NCI-H2029 treated with DMSO at 0.1 percent for 48 hours (cell line): Measurements from ENCODE around the gene NVL.
A peak's percentile ranks its signal among the peaks of the same experiment; 100 is the strongest.
"Not testable (repeated sequence)": the region's sequence is repeated elsewhere in the genome, so short reads cannot be mapped to it uniquely, and the experiment has no call there.

Experiments
- DNase-seq: peaks from one replicate; lab custom pipeline; 2025; lab: John Stamatoyannopoulos, UW

Gene NVL

DNA sequence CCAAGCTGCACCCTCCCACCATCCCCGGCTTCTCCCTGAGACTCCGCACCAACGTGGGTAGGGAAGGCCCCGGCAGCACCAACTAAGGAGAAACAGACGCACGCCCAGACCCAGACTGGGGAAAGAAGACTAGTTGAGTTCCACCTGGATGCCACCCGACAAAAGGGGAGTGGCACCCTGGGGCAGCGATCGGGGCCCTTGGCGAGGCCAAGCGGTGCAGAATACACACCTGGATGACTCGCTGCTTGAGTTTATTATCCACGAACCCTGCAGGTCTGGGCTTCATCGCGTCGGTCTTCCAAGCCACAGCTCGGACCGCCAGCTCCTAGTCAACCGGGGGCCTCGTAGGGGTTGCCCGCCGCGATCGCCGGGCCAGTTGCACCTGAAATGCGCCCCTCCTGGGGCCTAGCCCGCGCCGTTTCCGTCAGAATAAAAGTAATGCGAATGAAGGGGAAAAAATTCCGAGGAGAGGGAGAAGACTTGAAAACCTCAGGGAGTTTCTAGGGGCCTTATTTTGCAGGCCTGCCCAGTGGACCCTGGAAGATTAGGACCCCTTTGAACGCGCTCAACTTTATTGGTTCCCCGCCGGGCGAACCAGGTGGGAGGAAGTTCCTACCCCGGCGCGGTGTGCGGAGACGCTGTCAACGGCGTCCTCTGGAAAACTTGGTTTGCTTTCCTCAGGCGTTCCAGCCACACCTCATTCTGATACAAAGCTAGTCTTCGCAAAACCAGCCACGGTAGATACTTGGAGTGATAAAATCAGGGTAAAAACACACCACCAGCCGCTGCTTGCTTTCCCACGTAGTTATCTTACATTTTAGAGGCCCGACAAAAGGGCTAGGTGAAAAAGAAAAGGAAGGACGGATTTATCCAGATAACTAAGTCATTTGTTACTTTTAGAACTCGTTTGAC is at the start of gene NVL:
Gene NVL (minus strand): TSS at position 331 of the 912 bp plus-strand sequence. CDS start 45 bp downstream, at position 286.
- DNase-seq: peak; percentile 53

DNA sequence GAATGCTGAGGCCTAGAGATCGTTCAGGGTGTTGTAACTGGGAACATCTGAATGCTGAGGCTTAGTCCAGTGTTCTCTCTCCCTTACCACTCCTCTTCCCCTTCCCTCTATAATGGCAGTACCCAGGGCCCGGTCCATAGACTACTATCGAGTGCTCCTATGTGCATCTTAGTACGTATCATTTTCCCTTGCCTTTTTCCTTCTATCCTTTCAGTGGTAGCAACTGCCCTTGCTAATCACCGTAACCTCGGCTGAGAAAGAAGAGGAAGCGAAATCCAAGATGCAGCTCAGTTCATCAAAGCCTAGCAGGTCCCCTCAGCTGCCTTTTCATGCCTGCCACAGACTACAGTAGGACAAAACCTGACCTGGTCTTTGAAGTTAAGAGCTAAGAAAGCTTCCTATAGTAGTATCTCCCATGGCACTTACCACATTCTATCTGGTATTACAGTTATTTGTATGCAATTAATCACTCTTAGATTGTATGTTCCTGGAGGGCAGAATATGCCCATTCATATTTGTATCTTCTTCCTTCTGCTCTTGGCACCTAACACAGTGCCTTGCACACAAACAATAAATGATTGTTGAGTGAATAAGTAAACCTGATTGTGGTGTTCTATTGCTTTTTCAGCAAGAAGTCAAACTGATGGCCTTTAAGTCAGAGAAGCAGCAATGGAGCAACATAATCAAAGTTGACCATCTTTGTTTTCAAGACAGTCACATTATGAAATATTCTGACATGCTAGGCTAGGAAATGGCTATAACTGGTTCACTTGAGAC is 49.1 kb upstream of the NVL start:
- DNase-seq: no peak

DNA sequence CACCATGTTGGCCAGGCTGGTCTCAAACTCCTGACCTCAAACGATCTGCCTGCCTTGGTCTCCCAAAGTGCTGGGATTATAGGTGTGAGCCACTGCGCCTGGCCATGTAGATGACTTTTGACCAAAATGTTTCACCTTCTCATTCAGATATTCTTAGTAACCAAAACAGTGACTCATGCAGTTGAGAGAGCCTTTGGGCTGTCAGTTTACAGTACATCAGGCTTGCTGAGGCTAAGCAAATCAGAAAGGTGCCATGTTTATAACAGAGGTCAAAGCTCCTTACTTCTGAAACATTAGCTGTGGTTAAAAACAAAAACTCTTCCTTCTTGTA is 47.7 kb upstream of the NVL start:
- DNase-seq: no peak

DNA sequence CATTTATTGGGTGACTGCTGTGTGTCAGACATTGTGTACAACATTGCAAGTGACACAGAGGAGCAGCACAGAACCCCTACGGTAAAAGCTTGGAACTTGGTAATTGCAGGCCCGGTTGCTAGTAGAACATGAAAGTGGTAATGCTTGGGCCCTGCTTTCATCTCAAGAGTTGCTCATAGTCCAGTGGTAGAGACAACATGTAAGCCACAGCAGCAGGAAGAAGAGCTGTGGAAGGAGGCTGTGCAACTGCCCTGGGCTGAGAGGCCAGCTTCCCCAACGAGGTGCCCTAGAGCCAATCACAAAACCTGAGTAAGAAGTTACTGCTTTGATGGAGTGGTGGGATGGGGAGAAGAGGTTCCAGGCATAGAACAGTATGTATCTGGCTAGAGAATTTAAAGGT is 45.1 kb upstream of the NVL start:
- no peak for DNase-seq

DNA sequence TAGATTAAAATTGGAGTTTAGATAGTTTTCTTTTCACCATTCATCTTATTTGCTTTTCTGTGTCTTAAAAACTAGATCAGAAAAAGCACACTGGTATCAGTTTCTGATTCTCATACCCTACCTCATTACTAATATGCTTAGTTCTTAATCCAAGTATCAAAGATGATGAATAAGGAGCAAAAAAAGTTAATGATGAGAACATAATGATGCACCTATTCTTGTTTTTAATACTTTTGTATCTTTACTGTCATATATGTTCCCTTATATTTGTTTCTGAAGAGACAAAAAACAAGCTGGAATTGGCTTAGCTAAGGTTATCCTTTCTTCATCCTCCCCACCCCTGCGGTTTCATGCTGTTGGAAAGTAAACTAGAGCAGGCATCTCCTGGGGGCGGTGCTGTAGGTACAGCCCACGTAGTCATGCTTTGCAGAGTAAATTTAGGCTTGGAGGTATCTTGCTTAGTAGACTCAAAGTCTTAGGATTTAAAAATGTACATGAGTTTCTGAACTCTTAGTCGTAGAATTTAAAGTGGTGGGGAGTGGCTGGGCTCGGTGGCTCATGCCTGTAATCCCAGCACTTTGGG is 43.1 kb upstream of the NVL start:
- DNase-seq: no peak

DNA sequence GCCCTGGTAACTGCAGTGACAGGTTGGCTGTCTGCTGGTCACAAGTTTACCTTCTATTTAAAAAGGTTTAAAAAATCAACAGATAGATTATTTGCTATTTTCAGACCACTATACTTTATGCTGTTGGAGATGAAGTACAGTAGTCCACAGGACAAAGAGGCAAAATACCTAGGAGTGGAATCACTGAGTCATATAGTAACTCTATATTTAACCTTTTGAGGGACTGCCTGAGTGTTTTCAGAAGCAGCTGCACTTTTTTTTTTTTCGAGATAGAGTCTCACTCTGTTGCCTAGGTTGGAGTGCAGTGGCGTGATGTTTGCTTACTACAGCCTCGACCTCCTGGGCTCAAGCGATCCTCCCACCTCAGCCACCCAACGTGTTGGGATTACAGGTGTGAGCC is 38.4 kb upstream of the NVL start:
- DNase-seq: no peak

DNA sequence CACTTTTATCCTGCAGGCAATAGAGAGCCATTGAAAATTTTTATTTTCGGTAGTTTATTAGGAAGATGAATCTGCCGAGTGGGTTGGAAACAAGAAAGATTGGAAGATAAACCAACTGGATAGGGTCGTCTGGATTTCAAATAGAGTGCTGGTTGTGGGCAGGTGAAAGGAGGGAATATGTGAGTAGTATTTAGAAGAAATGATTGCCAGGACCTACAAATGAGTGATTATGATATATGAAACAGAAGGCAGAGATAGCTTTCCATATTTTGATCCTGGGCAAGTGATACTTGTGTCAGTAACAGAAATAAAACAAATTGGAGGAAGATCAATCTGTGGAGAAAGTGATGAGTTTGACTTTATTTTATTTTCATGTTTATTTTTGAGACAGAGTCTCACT is 29.2 kb upstream of the NVL start:
- DNase-seq: no peak

DNA sequence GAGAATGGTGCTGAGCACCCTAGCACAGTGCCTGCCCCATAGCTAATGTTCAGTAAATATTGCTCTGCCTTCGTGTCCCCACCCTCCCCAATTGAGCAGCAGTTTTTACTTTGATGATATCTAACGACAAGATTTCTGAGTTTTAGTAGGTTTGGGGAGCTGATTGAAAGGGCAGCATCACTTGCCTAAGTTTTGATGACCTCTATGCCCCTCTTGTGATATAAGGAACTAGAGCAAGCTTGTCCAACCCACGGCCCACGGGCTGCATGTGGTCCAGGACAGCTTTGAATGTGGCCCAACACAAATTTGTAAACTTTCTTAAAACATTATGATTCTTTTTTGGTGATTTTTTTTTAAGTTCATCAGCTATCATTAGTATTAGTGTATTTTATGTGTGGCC is 28.3 kb upstream of the NVL start:
- DNase-seq: no peak

DNA sequence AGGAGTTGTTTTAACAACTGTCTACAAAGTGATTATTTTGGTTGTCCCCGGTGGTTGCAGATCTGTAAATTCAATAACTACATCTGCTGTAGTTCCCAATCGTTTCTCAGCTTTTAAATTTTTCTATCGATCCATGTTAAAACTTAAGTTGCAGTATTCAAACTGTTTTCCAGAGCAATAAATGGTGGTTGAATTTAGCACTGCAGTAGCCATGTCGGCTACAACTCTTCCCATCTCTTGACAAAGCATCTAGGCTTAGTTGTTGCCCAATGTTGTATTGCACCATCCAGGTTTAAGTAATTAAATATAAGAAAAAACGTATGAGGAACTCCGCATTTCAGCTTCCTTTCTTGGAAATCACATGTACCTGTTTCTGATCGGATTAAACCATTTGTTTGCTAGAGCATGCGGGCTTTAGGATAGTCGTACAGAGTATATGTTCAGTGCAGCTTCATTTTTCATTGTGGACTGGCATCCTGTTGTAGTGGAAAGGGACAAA is 27.7 kb upstream of the NVL start:
- no peak for DNase-seq

DNA sequence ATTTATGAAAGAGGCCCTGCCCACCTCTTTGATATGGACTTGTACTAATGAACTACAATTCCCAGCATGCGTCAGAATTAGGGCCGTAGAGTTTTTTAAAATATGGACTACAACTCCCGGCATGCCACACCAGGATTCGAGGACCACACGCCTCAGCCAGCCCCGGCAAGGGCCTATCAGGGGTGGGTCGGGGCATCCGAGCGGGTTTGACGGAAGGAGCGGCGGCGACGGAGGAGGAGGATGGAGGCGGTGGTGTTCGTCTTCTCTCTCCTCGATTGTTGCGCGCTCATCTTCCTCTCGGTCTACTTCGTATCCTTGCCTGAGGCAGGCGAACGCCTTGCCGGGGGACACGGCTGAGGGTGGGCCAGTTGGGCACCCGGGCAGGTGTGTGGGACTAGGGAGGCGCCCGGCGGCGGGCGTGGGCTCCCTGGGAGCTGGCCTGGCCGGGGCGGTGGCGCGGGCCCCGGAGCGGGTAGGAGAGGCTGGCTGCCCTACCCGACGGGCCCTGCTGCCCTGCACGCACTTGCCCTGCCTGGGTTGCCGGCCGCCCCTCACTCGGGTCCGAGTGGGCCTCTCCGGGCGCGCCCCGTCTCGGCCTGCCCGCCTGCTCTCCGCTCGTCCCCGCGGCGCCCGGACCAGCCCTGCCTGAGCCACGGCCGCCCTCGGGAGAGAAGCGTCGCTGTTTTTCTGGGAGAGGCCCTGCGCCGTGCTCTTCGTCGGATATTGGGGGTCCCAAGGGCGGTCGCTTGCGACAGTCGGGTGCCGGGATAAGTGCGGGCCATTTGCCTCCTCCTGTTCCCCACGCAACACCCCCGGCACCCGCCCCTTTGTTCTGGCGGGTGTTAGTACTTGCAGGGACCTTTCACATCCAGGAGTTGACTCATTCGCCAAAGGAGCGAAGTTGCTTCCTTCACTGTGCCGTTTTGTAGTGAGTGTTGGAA is 27.0 kb upstream of the NVL start, which contains the start of gene CNIH4:
Gene CNIH4 (plus strand): TSS at position 195 of the 941 bp plus-strand sequence. CDS start 46 bp downstream, at position 241.
- DNase-seq: peak; percentile 72

DNA sequence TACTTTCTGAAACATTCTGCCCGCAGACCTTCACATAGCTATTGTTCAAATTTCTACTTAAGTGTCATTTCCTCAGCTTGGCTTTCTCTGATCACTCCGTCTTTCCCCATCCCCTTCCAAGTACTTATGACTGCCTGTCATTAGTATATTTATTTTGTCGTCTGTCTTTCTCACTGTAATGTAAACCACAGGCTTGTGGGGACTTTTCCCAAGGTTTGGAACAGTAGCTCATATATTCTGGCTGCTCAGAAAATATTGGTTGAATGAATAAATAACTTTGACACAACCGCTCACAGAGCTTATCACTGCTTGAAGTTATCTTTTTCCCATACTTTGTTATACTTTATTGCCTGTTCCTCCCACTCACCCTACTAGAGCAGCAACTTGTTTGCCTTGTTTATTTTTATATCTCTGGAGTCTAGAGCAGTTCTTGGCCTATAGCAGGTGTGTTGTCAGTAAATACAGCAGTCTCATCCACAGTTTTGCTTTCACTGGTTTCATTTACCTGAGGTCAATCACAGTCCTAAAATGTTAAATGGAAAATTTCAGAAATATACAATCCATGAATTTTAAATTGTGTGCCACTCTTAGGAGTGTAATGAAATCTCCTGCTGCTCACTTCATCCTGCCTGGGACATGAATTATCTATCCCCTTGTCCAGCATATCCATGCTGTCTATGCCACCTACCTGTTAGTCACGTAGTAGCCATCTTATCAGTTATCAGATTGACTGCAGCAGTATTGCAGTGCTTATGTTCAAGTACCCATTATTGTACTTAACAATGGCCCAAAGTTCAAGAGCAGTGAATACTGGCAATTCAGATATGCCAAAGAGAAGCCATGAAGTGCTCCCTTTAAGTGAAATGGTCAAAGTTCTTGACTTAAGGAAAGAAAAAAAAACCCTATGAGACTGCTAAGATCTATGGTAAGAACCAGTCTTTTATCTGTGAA is 24.3 kb upstream of the NVL start:
- DNase-seq: no peak

DNA sequence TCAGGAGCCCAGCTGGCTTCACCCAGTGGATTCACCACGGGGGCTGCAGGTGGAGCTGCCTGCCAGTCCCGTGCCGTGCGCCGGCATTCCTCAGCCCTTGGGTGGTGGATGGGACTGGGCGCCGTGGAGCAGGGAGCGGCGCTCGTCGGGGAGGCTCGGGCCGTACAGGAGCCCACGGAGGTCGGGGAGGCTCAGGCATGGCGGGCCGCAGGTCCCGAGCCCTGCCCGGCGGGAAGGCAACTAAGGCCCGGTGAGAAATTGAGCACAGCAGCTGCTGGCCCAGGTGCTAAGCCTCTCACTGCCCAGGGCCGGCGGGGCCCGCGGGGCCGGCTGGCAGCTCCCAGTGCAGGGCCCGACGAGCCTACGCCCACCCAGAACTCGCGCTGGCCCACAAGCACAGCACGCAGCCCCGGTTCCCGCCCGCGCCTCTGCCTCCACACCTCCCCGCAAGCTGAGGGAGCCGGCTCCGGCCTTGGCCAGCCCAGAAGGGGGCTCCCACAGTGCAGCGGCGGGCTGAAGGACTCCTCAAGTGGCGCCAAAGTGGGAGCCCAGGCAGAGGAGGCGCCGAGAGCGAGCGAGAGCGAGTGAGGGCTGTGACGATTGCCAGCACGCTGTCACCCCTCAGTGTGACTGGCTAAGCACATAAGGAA is 22.6 kb upstream of the NVL start:
- DNase-seq: not testable (repeated sequence)

DNA sequence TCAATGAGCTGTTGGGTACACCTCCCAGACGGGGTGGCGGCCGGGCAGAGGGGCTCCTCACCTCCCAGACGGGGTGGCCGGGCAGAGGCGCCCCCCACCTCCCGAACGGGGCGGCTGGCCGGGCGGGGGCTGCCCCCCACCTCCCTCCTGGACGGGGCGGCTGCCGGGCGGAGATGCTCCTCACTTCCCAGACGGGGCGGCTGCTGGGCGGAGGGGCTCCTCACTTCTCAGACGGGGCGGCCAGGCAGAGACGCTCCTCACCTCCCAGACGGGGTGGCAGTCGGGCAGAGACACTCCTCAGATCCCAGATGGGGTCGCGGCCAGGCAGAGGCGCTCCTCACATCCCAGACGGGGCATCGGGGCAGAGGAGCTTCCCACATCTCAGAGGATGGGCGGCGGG is 19.7 kb upstream of the NVL start:
- DNase-seq: not testable (repeated sequence)

DNA sequence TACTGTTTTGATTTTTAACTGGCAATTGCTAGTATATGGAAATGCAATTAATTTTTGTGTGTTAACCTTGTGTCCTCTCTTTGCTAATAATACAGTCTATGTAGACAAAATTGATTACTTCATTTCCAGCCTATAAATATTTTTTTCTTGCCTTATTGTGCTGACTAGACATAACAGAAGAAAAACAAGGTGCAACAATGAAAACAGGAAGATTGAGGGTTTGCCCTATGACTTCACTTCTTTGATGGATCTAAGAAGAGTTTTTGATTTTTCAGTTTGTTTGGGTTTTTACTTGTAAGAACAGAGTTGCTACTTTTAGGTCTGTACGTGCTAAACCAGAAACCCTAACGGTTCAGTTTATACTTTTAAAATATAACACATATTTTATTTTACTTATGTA is 18.2 kb upstream of the NVL start:
- no peak for DNase-seq

DNA sequence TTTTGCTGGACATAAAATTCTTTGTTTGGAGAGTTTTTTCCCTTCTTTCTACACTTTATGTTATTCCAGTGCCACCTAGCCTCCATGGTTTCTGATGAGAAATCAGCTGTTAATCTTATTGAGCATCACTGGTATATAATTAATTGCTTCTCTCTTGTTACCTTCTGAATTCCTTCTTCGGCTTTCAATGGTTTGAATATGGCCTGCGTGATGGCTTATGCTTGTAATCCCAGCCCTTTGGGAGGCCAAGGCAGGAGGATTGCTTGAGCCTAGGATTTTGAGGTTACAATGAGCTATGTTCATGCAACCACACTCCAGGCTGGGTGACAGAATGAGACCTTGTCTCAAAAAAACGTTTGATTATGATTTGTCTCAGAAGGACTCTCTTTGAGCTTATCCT is 13.7 kb upstream of the NVL start:
- no peak for DNase-seq

DNA sequence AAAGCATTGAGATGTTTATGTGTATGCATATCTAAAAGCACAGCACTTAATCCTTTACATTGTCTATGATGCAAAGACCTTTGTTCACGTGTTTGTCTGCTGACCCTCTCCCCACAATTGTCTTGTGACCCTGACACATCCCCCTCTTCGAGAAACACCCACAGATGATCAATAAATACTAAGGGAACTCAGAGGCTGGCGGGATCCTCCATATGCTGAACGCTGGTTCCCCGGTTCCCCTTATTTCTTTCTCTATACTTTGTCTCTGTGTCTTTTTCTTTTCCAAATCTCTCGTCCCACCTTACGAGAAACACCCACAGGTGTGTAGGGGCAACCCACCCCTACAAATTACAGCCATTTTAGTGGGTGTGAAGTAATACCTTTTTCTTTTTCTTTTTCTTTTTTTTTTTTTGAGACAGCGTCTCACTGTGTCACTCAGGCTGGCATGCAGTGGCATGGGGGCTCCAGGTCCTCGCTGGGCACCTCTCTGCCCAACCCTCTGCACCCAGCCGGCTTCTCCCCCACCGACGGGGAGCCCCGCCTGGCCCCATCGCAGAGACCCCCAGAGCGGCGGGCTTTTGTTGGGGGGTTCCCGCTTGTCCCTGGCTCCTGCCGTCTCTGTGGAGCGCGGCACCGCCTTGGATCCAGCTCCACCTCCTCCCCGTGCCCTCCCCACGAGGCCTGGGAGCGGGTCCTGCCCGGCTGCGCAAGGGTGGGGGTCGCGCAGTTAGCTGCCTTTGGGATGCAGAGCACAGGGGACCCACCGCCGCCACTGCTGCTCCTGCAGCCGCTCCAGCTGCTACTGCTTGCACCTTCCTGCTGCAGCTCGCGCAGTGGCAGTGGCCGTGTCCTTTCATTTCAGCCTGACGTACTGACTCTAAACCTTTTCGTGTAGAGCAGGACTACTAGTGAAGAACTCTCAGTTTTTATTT is 10.7 kb upstream of the NVL start:
- DNase-seq: not testable (repeated sequence)

DNA sequence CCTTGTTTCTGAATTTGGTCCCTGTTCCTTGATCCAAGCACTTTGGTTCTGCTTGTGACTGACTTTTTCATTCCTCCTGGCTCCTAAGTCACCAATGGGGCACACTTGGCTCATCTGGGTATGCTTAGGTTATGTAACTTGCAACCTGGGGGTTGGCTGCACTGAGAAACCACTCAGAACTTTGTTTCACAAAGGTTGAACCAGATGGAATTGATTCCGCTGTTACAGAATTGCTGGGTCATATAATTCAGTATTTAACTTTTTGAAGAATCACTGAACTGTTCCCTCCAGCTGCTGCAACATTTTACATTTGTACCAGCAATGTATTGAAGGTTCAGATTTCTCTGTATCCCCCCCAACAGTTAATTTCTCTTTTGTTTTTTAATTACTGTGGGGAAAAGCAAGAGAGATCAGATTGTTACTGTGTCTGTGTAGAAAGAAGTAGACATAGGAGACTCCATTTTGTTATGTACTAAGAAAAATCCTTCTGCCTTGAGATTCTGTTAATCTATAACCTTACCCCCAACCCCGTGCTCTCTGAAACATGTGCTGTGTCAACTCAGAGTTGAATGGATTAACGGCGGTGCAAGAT is 9.6 kb upstream of the NVL start:
- DNase-seq: no peak

DNA sequence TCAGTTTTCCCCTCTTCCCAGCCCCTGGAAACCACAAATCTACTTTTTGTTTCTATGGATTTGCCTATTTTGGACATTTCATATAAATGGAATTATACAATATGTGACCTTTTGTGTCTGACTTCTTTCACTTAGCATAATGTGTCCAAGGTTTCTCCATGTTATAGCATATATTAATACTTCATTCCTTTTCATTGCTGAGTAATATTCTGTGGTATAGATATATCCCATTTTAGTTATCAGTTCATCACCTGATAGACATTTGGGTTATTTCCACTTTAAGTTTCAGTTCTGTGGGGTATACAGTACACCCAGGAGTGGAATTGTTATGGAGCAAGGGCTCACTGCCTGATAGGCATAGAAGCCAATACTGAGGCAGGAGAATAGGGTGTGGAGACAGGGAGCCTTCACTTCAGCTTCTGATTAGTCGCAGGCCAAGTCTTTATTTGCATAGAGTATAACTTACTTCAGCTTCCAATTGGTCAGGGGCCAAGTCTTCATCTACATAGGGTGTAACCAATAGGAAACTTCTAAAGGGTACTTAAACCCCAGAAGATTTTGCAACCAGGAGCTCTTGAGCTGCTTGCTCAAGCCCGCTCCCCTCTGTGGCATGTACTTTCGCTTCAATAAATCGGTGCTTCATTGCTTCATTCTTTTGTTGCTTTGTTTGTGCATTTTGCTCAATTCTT is 8.3 kb upstream of the NVL start:
- no peak for DNase-seq
